Measurements from ENCODE around the gene DPEP3.
"Not testable (repeated sequence)": the region's sequence is repeated elsewhere in the genome, so short reads cannot be mapped to it uniquely, and the experiment has no call there.

DNA sequence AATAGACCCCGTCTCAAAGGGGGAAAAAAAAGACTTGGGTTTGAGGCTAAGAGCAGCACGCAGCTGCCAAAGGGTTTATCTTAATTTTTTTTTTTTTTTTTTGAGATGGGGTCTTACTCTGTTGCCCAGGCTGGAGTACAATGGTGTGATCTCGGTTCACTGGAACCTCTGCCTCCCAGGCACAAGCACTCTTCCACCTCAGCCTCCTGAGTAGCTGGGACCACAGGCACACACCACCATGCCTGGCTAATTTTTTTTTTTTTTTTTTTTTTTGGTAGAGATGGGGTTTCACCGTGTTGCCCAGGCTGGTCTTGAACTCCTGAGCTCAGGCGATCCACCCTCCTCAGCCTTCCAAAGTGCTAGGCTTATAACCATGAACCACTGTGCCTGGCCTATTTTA is 42.6 kb downstream of the DPEP3 start:
- not testable (repeated sequence) for TF ChIP-seq EZH2 (IDR thresholded peaks at IDR 0.05; ENCODE audit: insufficient read depth, poor library complexity, severe bottlenecking); EZH2phosphoT487 (IDR thresholded peaks at IDR 0.05; ENCODE audit: insufficient read depth, low read depth)

All from GM23248 (cell line).